Muscle layer of colon (tissue), 2 donors: ENCODE results near the gene UBE2QL1.
A peak's percentile ranks its signal among the peaks of the same experiment; 100 is the strongest.
"Not testable (repeated sequence)": the region's sequence is repeated elsewhere in the genome, so short reads cannot be mapped to it uniquely, and the experiment has no call there.

Source experiments
- H3K27ac ChIP-seq: one replicate; pipeline ENCODE4 v1.7.0; 2013; ENCODE audit warnings: low read depth, mild to moderate bottlenecking, low read length, moderate library complexity
- H3K27me3 ChIP-seq, 2 donors: one replicate each; pipeline ENCODE4 v1.7.0; 2013; ENCODE audit warnings: low read length in 2 of 2, mild to moderate bottlenecking in 2 of 2; ENCODE audit not compliant: insufficient read depth in 2 of 2, control insufficient read depth in 1 of 2
- H3K36me3 ChIP-seq: one replicate; pipeline ENCODE4 v1.7.0; 2013; ENCODE audit warnings: mild to moderate bottlenecking, low read length; ENCODE audit not compliant: insufficient read depth
- H3K4me1 ChIP-seq: one replicate; pipeline ENCODE4 v1.7.0; 2013; ENCODE audit warnings: mild to moderate bottlenecking, low read length; ENCODE audit not compliant: insufficient read depth
- H3K4me3 ChIP-seq, 2 donors: one replicate each; pipeline ENCODE4 v1.7.0; 2013; ENCODE audit warnings: low read length in 2 of 2, low read depth in 1 of 2, mild to moderate bottlenecking in 1 of 2, moderate library complexity in 1 of 2
- H3K9ac ChIP-seq: one replicate; pipeline ENCODE4 v1.7.0; 2013; ENCODE audit warnings: low read length
- H3K9me3 ChIP-seq: one replicate; pipeline ENCODE4 v1.7.0; 2013; ENCODE audit warnings: mild to moderate bottlenecking, low read length
- donor health status: abdominal sarcoma.
- donor health status: Adenocarcinoma of cecum.

The UBE2QL1 gene

GRCh38 chr5:6505416-6505755 is 56.7 kb downstream of the UBE2QL1 start:
- H3K9ac ChIP-seq = no peak overlapping the region
- H3K27me3 ChIP-seq = no peaks in the 10 kb centered on the region
- no peaks in the 10 kb centered on the region for H3K36me3 ChIP-seq
- H3K4me1 ChIP-seq = no peaks in the 10 kb centered on the region
- H3K4me3 ChIP-seq = no peak overlapping the region
- H3K9me3 ChIP-seq = no peaks in the 10 kb centered on the region
- H3K27ac ChIP-seq = no peak overlapping the region

- Histone ChIP-seq H3K4me1 (no peaks in the 10 kb centered on the region), H3K27ac (no peak overlapping the region), H3K4me3 (no peak overlapping the region), H3K36me3 (no peaks in the 10 kb centered on the region), H3K9me3 (no peaks in the 10 kb centered on the region), H3K9ac (no peak overlapping the region), H3K27me3 (no peaks in the 10 kb centered on the region)
Measured at GRCh38 chr5:6505783-6506557, 57.3 kb downstream of the UBE2QL1 start.

DNA sequence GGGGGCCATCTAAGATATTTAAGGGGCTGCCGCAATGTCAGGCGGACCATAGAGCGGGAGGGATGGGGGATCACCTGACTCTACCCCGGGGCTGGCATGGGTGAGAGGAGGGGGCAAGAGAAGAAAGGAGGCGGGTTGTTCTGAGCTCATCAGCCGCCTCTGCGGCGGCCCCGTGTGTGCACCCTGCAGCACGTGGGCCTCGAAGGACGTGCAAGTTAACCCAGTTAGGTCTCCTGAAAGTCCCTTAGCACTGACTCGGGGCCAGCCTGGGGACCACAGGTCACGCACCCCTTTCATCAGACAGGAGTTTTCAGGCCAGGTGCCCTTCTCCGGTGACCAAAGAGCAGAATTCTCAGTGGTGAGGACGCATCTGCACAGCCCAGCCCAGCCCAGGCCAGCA is 58.0 kb downstream of the UBE2QL1 start:
- no peak overlapping the region for H3K9ac ChIP-seq
- no peaks in the 10 kb centered on the region for H3K9me3 ChIP-seq
- H3K27me3 ChIP-seq = no peaks in the 10 kb centered on the region
- H3K4me1 ChIP-seq = no peaks in the 10 kb centered on the region
- no peaks in the 10 kb centered on the region for H3K36me3 ChIP-seq
- H3K27ac ChIP-seq = no peak overlapping the region
- no peak overlapping the region for H3K4me3 ChIP-seq

DNA sequence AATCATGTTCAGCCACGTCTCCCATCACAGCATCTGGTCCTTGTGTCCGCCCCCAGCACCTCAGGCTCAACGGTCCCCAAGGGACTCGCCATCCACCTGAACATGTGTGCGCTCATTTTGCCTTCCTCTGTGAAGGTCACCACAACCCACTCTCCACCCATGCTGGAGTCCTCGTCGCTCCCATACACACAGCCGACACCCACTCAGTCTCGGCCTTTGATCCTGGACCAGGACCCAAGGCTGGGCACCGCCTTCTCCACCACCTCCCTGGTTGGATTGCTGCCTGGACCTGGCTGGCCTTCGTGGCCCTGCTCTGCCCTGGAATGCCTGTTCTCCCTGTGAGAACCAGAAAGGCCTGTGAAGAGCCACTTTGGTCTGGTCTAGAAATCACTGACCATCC is 60.3 kb downstream of the UBE2QL1 start:
- Histone ChIP-seq H3K4me3 (no peak overlapping the region), H3K9ac (no peak overlapping the region), H3K27me3 (no peaks in the 10 kb centered on the region), H3K36me3 (no peaks in the 10 kb centered on the region), H3K4me1 (no peaks in the 10 kb centered on the region), H3K9me3 (no peaks in the 10 kb centered on the region), H3K27ac (no peak overlapping the region)

GRCh38 chr5:6510132-6510531 is 61.5 kb downstream of the UBE2QL1 start:
- Histone ChIP-seq H3K36me3 (no peaks in the 10 kb centered on the region), H3K4me1 (no peaks in the 10 kb centered on the region), H3K9me3 (no peaks in the 10 kb centered on the region), H3K27me3 (no peaks in the 10 kb centered on the region), H3K4me3 (no peak overlapping the region), H3K27ac (no peak overlapping the region), H3K9ac (no peak overlapping the region)

GRCh38 chr5:6510973-6511372 is 62.3 kb downstream of the UBE2QL1 start:
- Histone ChIP-seq H3K9ac (no peak overlapping the region), H3K4me3 (no peak overlapping the region), H3K4me1 (no peaks in the 10 kb centered on the region), H3K27ac (no peak overlapping the region), H3K9me3 (no peaks in the 10 kb centered on the region), H3K27me3 (no peaks in the 10 kb centered on the region), H3K36me3 (no peaks in the 10 kb centered on the region)

GRCh38 chr5:6515812-6516211 is 67.2 kb downstream of the UBE2QL1 start:
- H3K9ac ChIP-seq, H3K36me3 ChIP-seq, H3K27me3 ChIP-seq, H3K9me3 ChIP-seq, H3K27ac ChIP-seq, H3K4me1 ChIP-seq, H3K4me3 ChIP-seq: not testable (repeated sequence)

DNA sequence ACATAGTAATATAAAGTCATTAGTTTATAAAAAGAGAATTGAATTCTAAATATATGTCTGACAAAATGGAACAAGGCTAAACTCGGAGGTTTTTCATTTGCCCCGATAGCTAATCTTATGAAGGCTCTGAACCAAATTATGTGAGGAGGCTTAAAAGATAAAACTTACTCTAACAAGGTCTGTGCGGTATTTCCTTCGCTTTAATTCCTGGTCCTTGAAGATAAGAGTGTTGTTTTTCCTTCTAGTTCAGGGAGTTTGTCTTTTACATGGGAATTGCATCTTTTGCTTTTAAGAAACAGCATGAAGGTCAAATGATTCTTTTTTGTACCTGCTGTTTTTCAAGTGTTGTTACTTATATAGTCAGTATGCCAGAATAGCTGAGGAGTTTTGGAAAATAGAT is 68.2 kb downstream of the UBE2QL1 start:
- Histone ChIP-seq H3K36me3 (no peaks in the 10 kb centered on the region), H3K27ac (no peak overlapping the region), H3K4me1 (no peaks in the 10 kb centered on the region), H3K9ac (no peak overlapping the region), H3K9me3 (no peaks in the 10 kb centered on the region), H3K27me3 (no peaks in the 10 kb centered on the region), H3K4me3 (no peak overlapping the region)

- Histone ChIP-seq H3K36me3 (no peaks in the 10 kb centered on the region), H3K4me1 (no peaks in the 10 kb centered on the region), H3K9me3 (no peaks in the 10 kb centered on the region), H3K27ac (no peak overlapping the region), H3K4me3 (peak overlapping the region in 1 of 2 donors; percentile 16), H3K9ac (no peak overlapping the region), H3K27me3 (no peaks in the 10 kb centered on the region)
Measured at GRCh38 chr5:6517510-6517909, 68.9 kb downstream of the UBE2QL1 start.

- no peak overlapping the region for H3K4me3 ChIP-seq
- no peak overlapping the region for H3K27ac ChIP-seq
Measured at GRCh38 chr5:6518298-6519057, 69.8 kb downstream of the UBE2QL1 start.

DNA sequence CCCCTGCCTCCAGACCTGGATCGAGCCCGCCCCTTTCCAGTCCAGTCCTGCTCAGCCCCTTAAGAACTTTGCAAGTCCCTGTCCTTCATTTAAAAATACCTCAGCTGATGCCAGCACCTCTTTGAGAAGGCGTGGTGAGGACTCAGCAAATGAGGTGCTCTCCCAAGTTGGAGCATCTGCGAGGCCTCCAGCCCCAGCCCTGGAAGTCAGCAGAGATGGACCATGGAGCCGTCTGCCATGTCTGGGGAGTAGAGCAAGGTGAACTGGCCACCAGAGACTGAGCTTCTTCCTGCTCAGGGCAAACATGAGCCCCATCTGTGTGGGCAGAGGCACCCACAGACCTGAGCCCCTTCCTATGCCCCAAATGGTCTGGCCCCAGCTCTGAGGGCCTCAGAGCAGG is 71.5 kb downstream of the UBE2QL1 start:
- no peak overlapping the region for H3K9ac ChIP-seq
- H3K4me3 ChIP-seq = no peak overlapping the region
- H3K9me3 ChIP-seq = no peaks in the 10 kb centered on the region
- H3K27me3 ChIP-seq = no peaks in the 10 kb centered on the region
- no peaks in the 10 kb centered on the region for H3K36me3 ChIP-seq
- no peaks in the 10 kb centered on the region for H3K4me1 ChIP-seq
- no peak overlapping the region for H3K27ac ChIP-seq

More at GRCh38 chr5:6518298-6519057, 69.8 kb downstream of the UBE2QL1 start:
- Histone ChIP-seq H3K9me3 (no peaks in the 10 kb centered on the region), H3K27me3 (no peaks in the 10 kb centered on the region), H3K9ac (no peak overlapping the region), H3K36me3 (no peaks in the 10 kb centered on the region), H3K4me1 (no peaks in the 10 kb centered on the region)

DNA sequence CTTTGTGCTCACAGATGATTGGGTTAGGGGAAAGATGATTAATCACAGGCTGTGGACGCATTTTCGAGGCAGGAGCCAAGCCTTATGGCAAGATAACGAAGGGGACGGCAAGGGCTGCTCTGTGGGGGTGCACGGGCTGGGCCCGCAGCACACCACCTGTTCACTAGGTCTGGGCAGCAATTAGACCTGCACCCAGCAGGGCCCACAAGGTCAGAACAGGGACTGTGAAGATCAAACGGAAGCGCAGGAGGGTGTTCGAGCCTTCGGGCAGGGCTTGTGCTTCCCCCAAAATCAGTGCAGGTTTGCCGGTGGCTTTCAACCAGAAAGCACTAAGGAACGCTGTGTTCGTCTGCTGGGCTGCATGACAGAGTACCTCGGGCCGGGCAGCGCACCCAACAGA is 73.7 kb downstream of the UBE2QL1 start:
- Histone ChIP-seq H3K9ac (no peak overlapping the region), H3K4me1 (no peaks in the 10 kb centered on the region), H3K27me3 (no peaks in the 10 kb centered on the region), H3K4me3 (no peak overlapping the region), H3K9me3 (no peaks in the 10 kb centered on the region), H3K27ac (no peak overlapping the region), H3K36me3 (no peaks in the 10 kb centered on the region)
